NCI-H460 (cell line): ENCODE data around the gene SFMBT1. TPM values are rescaled to one million over a fixed set of nuclear protein-coding genes. Genes with fewer than 3 reads are reported as not detected.

Experiments used
- DNase-seq: peaks from one replicate; pipeline ENCODE4 v3.0.0-alpha.2; 2016; ENCODE audit warnings: low read depth; ENCODE audit errors: extremely low read depth
- total RNA-seq: library from RNA; depleted of rRNA; stranded (reverse); fragments of >200 nt; shearing (Covaris generic); gene quantifications from 2 replicates; pipeline ENCODE4 v1.2.3, GENCODE V29; 2014; rRNA removed

SFMBT1 gene
- total RNA-seq, 1 experiment from 2014 or later = 10.1 TPM

GRCh38 chr3:52859686-52860423 lies 186.0 kb downstream of the SFMBT1 start:
- no peak for DNase-seq

DNA sequence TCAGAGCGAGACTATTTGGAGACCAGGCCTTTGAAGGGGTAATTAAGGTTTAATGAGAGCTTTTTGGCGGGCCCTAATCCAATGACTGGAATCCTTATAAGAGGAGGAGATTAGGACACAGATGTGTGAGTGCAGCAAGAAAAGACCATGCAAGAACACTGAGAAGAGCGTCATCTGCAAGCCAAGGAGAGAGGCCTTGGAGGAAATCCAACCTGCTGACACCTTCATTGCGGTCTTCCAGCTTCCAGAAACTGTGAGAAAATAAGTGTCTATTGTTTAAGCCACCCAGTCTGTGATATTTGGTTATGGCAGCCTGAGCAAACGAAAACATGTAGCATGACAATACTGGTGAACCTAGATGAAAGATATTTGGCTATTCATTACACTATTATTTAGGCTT lies 188.0 kb downstream of the SFMBT1 start:
- DNase-seq = no peak

DNA sequence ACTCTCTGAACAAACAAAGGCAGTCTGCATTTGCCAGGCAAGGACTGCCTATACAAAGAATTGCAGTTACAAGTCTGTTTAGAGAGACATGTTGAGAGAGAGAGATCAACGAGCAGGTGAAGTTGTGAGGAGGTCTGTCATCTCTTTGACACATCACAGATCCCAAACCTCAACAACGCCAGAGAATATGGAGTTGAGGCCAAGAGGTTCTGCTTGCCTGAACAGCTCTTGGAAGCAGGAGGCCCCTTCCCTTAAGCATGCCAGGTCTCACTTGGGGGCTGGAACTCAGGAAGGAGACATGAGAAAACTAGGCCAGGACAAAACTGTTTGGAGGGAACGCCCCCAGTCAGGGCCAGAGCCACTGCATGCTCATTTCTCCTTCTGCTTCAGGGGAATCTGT lies 188.7 kb downstream of the SFMBT1 start:
- no peak for DNase-seq

DNA sequence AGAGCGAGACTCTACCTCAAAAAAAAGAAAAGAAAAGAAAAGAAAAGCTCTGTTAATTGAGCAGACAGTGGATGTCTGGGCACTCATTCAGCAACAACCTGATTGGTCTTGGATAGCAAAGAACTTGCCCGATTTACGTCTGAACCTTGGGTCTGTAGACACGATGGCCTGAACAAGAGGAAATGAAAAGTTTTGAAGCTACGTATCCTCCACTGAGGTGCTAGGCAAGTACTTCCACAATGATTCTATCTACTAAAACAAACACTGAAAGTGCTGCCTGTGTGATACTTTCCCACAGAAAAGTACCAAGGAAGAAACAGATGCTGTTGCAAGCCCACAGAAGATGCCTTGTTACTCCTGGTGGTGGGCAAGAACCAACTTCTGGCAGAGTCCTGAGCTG lies 189.2 kb downstream of the SFMBT1 start:
- no peak for DNase-seq

- DNase-seq = no peak
Observed at GRCh38 chr3:52854013-52854412, 191.9 kb downstream of the SFMBT1 start.

Other genes with a start within 250 kb of the SFMBT1 start
- gene ITIH4, start 215.4 kb downstream of the SFMBT1 start, total RNA-seq = 0.66 and 1.7 TPM in 2 replicates
- gene MUSTN1, start 211.1 kb downstream of the SFMBT1 start, total RNA-seq = 0.67 and 1.9 TPM in 2 replicates
- 4.3 and 5.6 TPM in 2 replicates for gene STIMATE, start 148.5 kb downstream of the SFMBT1 start, total RNA-seq
- 23.5 and 26.8 TPM in 2 replicates for gene RFT1, start 84.4 kb upstream of the SFMBT1 start, total RNA-seq
- 1.0 and 1.8 TPM in 2 replicates for gene PRKCD, start 115.1 kb upstream of the SFMBT1 start, total RNA-seq
- gene TKT, start 209.9 kb upstream of the SFMBT1 start, total RNA-seq = 984 and 1,070 TPM in 2 replicates